Panc1 (cell line): ENCODE data around the gene RTF1.

Experiments used
- POLR2AphosphoS5 ChIP-seq: IDR thresholded peaks from 2 replicates; pipeline ENCODE4 v1.6.1; 2012; ENCODE audit warnings: mild to moderate bottlenecking, low read depth, low read length, moderate library complexity
- TF ChIP-seq, protein P1 (sequence below): fragments of 450-650 bp; IDR thresholded peaks from 2 replicates; pipeline ENCODE4 v1.5.1; 2017; ENCODE audit warnings: mild to moderate bottlenecking

DNA sequence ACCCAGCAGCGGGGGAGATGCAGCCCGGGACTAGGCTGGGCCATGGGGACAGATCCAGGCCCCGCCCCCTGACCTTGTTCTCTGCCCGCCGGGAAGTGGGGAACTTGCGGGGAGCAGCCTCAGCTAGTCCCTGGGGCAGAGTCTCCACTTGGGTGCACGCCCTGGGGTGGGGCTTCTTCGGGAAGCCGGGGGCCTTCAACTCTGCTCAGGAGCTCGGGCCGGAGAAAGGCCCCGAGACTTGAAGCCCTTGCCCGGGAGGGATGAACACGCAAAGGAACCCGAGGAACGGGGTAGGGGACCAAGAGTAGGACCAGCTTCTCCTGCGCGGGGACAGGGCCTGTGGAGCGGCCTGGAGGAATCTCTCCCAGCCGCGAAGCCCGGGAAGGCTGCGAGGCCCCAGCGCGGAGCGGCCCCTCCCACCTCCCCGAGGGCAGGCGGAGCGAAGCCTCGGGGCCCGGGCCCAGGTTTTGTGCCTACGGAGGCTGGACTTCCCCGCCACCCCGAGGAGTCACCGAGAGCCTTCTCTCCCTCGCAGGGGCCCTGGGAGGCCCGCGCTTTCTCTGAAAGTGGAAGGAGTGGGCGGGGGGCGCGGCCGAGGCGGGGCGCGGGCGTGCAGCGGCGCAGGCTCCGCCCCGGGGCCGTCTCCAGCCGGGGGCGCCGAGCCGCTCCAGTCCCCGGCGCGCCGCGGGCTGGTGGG lies 76.5 kb downstream of the RTF1 start, which contains the start of gene ITPKA:
- TF ChIP-seq POLR2AphosphoS5, result no peak
- TF ChIP-seq, protein P1, sequence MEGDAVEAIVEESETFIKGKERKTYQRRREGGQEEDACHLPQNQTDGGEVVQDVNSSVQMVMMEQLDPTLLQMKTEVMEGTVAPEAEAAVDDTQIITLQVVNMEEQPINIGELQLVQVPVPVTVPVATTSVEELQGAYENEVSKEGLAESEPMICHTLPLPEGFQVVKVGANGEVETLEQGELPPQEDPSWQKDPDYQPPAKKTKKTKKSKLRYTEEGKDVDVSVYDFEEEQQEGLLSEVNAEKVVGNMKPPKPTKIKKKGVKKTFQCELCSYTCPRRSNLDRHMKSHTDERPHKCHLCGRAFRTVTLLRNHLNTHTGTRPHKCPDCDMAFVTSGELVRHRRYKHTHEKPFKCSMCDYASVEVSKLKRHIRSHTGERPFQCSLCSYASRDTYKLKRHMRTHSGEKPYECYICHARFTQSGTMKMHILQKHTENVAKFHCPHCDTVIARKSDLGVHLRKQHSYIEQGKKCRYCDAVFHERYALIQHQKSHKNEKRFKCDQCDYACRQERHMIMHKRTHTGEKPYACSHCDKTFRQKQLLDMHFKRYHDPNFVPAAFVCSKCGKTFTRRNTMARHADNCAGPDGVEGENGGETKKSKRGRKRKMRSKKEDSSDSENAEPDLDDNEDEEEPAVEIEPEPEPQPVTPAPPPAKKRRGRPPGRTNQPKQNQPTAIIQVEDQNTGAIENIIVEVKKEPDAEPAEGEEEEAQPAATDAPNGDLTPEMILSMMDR, result no peak
